C4-2B (cell line): ENCODE results near the gene GABARAPL2.
"Not testable (repeated sequence)": the region's sequence is repeated elsewhere in the genome, so short reads cannot be mapped to it uniquely, and the experiment has no call there.

ENCODE experiments used
- H3K27ac ChIP-seq: fragments of 450-650 bp; 2 replicates; pipeline ENCODE4 v1.5.1; 2017
- ZFX ChIP-seq: fragments of 450-650 bp; IDR thresholded peaks from 2 replicates; pipeline ENCODE4 v1.6.1; 2017
- TF ChIP-seq, protein P1 (sequence below): fragments of 450-650 bp; conservative IDR thresholded peaks from 2 replicates; pipeline ENCODE4 v1.5.1; 2017; ENCODE audit warnings: mild to moderate bottlenecking

GABARAPL2 gene

DNA sequence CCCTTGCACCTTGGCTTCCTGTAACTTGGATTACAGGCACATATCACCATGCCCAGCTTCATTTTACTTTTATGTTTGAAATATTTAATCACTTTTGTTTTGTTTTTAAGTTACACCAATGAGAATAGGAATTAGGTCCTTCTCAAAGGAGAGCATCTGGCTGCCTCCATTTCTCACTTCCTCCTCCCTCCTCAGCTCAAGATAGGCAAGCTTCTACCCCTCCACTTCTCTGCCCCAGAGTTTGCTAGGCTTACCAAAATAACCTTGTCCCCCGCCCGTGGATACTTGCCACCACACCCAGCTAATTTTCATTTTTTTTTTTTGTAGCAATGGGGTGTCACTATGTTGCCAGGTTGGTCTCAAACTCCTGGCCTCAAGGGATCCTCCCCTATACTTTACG lies 17.9 kb downstream of the GABARAPL2 start:
- TF ChIP-seq, protein P1, sequence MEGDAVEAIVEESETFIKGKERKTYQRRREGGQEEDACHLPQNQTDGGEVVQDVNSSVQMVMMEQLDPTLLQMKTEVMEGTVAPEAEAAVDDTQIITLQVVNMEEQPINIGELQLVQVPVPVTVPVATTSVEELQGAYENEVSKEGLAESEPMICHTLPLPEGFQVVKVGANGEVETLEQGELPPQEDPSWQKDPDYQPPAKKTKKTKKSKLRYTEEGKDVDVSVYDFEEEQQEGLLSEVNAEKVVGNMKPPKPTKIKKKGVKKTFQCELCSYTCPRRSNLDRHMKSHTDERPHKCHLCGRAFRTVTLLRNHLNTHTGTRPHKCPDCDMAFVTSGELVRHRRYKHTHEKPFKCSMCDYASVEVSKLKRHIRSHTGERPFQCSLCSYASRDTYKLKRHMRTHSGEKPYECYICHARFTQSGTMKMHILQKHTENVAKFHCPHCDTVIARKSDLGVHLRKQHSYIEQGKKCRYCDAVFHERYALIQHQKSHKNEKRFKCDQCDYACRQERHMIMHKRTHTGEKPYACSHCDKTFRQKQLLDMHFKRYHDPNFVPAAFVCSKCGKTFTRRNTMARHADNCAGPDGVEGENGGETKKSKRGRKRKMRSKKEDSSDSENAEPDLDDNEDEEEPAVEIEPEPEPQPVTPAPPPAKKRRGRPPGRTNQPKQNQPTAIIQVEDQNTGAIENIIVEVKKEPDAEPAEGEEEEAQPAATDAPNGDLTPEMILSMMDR, result no peak
- no peak for TF ChIP-seq ZFX
- H3K27ac ChIP-seq, result no peak overlapping the region

DNA sequence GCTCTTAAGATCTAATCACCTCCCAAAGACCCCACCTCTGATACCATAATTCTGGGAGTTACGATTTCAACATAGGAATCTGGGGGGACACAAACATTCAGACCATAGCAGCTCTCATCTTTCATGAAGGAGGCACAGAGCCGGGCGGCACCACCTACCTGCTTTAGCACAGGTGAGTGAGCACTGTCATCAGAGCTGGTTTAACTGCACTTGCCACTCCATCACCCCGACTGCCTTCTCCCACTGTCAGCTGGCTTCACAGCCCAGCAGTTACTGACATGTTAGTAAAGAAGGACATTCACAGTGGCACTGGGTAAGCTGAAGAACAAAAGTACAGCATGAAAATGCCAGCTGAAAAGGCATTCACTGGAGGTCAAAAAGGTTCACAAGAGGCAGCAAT lies 22.5 kb downstream of the GABARAPL2 start:
- no peak for TF ChIP-seq ZFX
- TF ChIP-seq, protein P1, result no peak

DNA sequence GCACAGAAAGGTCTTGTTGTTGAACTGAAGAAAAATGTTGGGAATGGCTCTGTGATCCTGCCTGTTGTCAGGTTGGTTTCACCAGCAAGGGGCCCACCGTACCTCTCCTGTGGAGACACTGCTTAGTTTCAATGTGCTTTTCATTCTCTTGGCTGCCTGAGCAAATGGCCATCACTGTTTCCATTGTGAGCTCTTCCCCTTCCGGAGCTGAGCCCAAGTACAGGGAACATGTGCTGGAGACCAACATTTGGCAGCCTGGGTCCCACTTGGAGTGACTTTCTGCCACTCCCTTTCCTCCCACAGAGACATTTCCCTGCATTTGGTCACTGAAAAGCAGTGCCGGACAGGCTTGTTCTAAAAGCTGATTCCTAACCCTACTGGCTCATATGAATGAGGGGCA lies 23.1 kb downstream of the GABARAPL2 start:
- TF ChIP-seq, protein P1, result no peak
- H3K27ac ChIP-seq, result no peak overlapping the region

More for the DNA sequence above, 22.5 kb downstream of the GABARAPL2 start:
- no peak overlapping the region for H3K27ac ChIP-seq

DNA sequence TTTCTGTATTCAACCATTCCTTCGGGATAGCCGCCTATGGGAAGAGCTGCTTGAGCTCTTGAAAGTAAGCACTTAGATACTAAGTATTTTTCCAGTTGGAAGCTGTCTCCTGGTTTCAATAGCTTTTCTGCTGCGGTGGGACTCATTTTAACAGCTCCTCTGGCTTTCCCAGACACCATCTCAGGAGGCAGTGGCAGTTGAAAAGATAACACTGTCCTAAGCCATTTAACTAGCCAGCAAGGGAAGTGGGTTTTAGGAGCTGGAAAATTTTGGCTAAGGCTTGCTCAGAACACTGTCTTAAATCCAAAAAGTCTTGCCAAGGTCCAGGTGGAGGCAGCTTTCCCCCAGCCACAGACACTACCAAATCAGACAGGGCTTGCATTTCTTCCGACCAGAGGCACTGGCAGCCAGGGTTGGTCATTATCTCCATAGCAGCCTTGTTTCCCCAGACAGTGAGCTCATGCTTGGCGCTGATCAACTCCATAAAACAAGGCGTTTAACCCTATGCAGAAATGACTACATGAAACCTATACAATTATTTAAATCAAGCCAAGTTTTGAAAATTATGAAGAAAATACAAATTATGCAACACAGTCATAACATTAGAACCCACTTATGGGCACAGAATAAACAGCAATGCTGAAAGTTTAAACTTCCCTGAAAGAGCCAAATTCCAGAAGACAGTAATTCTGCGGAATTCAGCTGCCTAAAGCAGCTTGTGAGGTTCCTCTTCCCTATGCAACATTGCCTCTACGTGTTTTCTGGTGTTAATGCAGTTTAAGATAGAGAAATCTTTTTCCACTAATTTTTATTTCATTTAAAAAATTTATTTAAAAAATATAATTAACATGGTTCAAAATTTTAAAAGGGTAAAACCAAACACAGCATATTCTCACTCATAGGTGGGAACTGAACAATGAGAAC lies 25.0 kb downstream of the GABARAPL2 start:
- no peak for TF ChIP-seq ZFX
- TF ChIP-seq, protein P1, result no peak
- no peak overlapping the region for H3K27ac ChIP-seq

DNA sequence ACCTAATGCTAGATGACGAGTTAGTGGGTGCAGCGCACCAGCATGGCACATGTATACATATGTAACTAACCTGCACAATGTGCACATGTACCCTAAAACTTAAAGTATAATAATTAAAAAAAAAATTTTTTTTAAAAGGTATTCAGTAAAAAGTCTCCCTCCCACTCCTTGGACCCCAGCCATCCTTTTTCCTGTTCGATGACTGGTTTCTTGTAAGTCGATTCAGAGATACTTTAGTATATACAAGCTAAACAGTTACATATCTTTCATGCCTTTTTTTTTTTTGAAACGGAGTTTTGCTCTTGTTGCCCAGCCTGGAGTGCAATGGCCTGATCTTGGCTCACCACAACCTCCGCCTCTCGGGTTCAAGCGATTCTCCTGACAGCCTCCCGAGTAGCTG lies 25.7 kb downstream of the GABARAPL2 start:
- H3K27ac ChIP-seq, result not testable (repeated sequence)

DNA sequence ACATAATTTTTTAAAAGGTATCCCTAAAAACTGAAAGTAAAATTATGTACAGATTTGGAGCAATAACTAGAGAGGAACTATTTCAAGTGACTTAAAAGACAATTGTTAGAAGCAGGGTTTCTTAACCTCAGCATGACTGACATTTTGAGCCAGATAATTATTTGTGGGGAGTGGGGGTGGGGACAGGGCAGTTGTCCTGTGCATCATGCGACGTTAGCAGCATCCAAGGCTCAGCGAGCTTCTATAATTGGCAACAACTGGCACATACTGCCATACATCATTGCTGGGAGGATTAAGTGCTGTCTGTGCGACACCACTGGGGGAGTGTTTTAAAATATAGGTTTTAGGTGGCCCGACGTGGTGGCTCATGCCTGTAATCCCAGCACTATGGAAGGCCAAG lies 27.1 kb downstream of the GABARAPL2 start:
- TF ChIP-seq, protein P1, result no peak
- no peak for TF ChIP-seq ZFX

DNA sequence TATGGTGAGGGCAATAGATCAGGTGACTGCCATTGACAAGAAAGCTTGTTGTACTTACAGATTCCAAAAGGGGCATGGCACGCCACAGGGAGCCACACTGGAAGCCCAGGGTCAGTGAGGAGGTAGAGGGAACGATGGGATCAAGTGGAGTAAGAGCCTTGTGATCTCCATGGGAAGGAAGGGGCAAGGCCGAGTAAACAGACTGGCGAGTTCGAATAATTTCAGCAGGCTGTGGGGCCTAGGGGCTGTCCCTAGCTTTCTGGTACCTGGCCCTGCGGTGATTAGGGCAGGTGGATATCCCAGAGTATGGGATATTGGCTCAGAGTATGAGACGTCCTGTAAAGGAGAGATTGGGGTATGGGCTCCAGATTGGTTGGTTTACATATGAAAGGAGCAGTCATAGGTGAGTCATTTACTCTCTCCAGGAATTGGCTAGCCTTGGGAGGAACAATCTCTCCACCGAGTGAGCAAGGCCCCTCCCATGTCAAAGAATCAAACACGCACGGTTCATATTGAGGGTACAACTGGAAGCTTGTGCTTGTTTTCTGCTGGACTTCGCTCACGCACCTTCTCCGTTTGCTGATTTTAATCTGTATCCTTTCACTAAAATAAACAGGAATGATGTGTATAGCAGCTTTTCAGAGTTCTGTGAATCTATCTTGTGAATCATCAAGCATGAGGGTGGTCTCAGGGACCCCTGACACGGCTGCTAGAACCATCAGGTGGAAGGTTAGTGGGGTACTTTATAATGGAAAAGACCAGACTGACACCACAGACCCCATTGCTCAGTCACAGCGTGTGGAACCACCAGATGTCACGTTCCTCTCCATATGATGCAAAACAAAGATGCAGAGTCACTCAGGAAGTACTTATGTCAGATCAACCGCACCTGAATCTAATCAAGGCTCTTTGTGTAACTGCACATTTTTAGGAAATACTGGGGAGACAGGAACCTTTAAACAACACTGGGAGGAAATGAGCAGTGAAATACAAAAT lies 27.9 kb downstream of the GABARAPL2 start:
- TF ChIP-seq, protein P1, result no peak
- no peak for TF ChIP-seq ZFX
- H3K27ac ChIP-seq, result no peak overlapping the region

More for the DNA sequence above, 27.1 kb downstream of the GABARAPL2 start:
- H3K27ac ChIP-seq, result no peak overlapping the region
